ENCODE results near the gene UBTD1. TPM values are rescaled to one million over a fixed set of nuclear protein-coding genes. Genes with fewer than 3 reads are reported as not detected.
"Not testable (repeated sequence)": the region's sequence is repeated elsewhere in the genome, so short reads cannot be mapped to it uniquely, and the experiment has no call there.

The UBTD1 gene
- total and polyA plus RNA-seq, 7 donors = 16.0 to 59.2 (median 39.2) TPM

GRCh38 chr10:97573672-97574071 is 74.9 kb downstream of the UBTD1 start:
- Histone ChIP-seq H3K27me3 (ENCODE audit: insufficient read depth in 3 of 3, low read length in 2 of 3) (no peaks in the 10 kb centered on the region), H3K36me3 (ENCODE audit: insufficient read depth in 1 of 2, low read depth in 1 of 2) (peaks cover 0 to 28% of the 10 kb centered on the region in 2 donors), H3K9me3 (no peaks in the 10 kb centered on the region), H3K4me3 (peak overlapping the region; percentile 66), H3K4me1 (peaks cover 55% of the 10 kb centered on the region), H3K27ac (peak overlapping the region; percentile 89)
- no peak for ATAC-seq
- TF ChIP-seq CTCF (IDR thresholded peaks at IDR 0.05) = no peak
- intact Hi-C loops (cut with DNase I) = loop anchor here (1.0 to 5.0 kb wide), 2 partner anchors 23 to 34 kb away; no protein-coding TSS in a partner anchor
- no peak for DNase-seq
- 35 to 54% (median 49%) methylated on average over 2 of the region's 2 CpGs for WGBS, 3 donors

GRCh38 chr10:97574374-97575126 is 75.8 kb downstream of the UBTD1 start:
- TF ChIP-seq CTCF (IDR thresholded peaks at IDR 0.05) = no peak
- no peaks in the 10 kb centered on the region for H3K27me3 ChIP-seq (ENCODE audit: insufficient read depth in 3 of 3, low read length in 2 of 3)
- 28 to 48% (median 40%) methylated on average over 4 of the region's 4 CpGs for whole genome bisulfite sequencing, 3 donors
- no peaks in the 10 kb centered on the region for H3K9me3 ChIP-seq
- H3K4me1 ChIP-seq = peaks cover 48% of the 10 kb centered on the region
- ATAC-seq = peak; percentile 61 to 76 (median 66)
- H3K27ac ChIP-seq = peak overlapping the region; percentile 89
- intact Hi-C loops (cut with DNase I) = loop anchor here (1.0 to 5.0 kb wide), 2 partner anchors 22 to 33 kb away; no protein-coding TSS in a partner anchor
- DNase-seq = peak; percentile 80 to 91
- H3K36me3 ChIP-seq (ENCODE audit: insufficient read depth in 1 of 2, low read depth in 1 of 2) = peaks cover 0 to 28% of the 10 kb centered on the region in 2 donors
- H3K4me3 ChIP-seq = peak overlapping the region; percentile 66

- no peak for TF ChIP-seq CTCF (IDR thresholded peaks at IDR 0.05)
- ATAC-seq (peak in 2 of 4 donors; percentile 1), DNase-seq (no peak)
- H3K4me3 ChIP-seq = peak overlapping the region; percentile 51
- H3K27me3 ChIP-seq (ENCODE audit: insufficient read depth in 3 of 3, low read length in 2 of 3) = no peaks in the 10 kb centered on the region
- peaks cover 42% of the 10 kb centered on the region for H3K4me1 ChIP-seq
- peak overlapping the region; percentile 89 for H3K27ac ChIP-seq
- no peaks in the 10 kb centered on the region for H3K9me3 ChIP-seq
- H3K36me3 ChIP-seq (ENCODE audit: insufficient read depth in 1 of 2, low read depth in 1 of 2) = peaks cover 0 to 34% of the 10 kb centered on the region in 2 donors
- intact Hi-C loops (cut with DNase I) = no loop called here
- 54 to 76% (median 60%) methylated on average over 6 of the region's 6 CpGs for WGBS, 3 donors
These were observed 76.5 kb downstream of the UBTD1 start for GRCh38 chr10:97575127-97575668.

- H3K36me3 ChIP-seq (ENCODE audit: insufficient read depth in 1 of 2, low read depth in 1 of 2) = peaks cover 0 to 47% of the 10 kb centered on the region in 2 donors
- ATAC-seq; DNase-seq; intact Hi-C loops (cut with DNase I); H3K9me3 ChIP-seq; H3K27me3 ChIP-seq (ENCODE audit: insufficient read depth in 3 of 3, low read length in 2 of 3): not testable (repeated sequence)
- WGBS, 3 donors = 59 to 82% (median 69%) methylated on average over 5 of the region's 5 CpGs
- peaks cover 31% of the 10 kb centered on the region for H3K4me1 ChIP-seq
- peak overlapping the region; percentile 51 for H3K4me3 ChIP-seq
- H3K27ac ChIP-seq = peak overlapping the region; percentile 89
These were observed 77.8 kb downstream of the UBTD1 start for GRCh38 chr10:97576487-97576886.

- no peak for TF ChIP-seq CTCF (IDR thresholded peaks at IDR 0.05)
- H3K4me3 ChIP-seq = no peak overlapping the region
- ATAC-seq (no peak), DNase-seq (no peak)
- peaks cover 19% of the 10 kb centered on the region for H3K4me1 ChIP-seq
- peak overlapping the region; percentile 61 for H3K27ac ChIP-seq
- no peaks in the 10 kb centered on the region for H3K9me3 ChIP-seq
- no peaks in the 10 kb centered on the region for H3K27me3 ChIP-seq (ENCODE audit: insufficient read depth in 3 of 3, low read length in 2 of 3)
- intact Hi-C loops (cut with DNase I) = no loop called here
- WGBS, 3 donors = 78 to 82% (median 81%) methylated on average over 9 of the region's 9 CpGs
- H3K36me3 ChIP-seq (ENCODE audit: insufficient read depth in 1 of 2, low read depth in 1 of 2) = peaks cover 0 to 59% of the 10 kb centered on the region in 2 donors
These were observed 79.0 kb downstream of the UBTD1 start for GRCh38 chr10:97577701-97578100.

Measured in psoas muscle (tissue), 8 donors.